ENCODE measurements around the gene HS6ST2.
A peak's percentile ranks its signal among the peaks of the same experiment; 100 is the strongest.

The HS6ST2 gene

DNA sequence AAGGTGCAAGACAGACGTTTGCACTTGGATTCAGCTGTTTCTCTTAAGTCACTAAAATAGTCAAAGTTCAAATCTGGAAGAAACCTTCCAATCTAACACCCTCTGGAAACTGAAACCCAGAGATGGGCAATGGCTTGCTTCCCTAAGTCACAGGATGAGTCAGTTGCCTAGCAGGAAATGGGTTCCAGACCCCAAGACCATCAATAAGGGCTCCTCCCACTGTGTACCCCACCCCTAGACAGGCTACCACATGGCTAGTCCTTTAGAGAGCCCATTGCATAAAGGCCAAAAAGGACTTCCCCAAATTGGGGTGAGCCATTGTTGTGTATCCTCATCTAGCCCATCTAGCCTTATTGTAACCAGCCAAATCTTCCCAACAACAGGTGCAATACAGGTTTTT lies 216.2 kb downstream of the HS6ST2 start:
- no peak for DNase-seq (ENCODE audit: low read depth in 2 of 2)

- no peak for DNase-seq (ENCODE audit: low read depth in 2 of 2)
These were observed 216.7 kb downstream of the HS6ST2 start for GRCh38 chrX:132741689-132742088.

DNA sequence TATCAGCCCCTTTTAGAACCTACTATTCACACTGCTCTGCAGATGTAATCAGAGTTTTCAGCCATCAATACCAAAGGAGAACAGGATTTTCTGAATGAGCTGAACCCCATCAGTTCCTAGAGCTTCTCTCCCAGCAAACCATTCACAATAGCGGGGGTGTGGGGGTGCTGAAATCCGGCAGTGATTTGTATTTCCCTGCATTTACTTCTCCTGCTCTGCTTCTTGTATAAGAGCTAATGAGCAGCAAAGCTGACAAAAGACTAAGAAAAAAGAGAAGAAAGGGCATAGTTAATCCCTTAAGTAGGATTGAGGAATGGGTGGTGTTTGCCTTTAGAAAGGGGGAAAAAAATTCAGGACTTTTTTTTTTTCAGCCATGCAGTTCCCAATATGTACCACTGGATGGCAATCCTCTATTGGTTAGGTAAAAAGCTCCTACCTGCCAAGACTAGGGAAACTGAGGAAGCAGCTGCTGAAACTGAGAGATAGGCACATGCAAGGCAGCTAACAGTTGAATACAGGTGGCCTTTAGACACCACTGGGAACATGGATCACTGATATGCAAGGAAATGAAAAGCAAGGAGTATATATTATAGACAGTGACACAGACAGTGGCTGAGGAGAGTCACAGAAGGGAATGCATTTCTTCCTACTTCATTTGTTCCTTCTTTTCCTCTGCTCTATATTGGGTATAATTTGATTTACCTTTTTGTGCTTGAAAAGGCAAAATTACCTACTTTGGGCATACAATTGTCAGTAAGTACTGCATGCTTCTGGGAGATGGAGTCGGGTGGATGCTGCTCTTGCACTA lies 217.9 kb downstream of the HS6ST2 start:
- DNase-seq (ENCODE audit: low read depth in 2 of 2): no peak

GRCh38 chrX:132738951-132739350 lies 219.5 kb downstream of the HS6ST2 start:
- DNase-seq (ENCODE audit: low read depth in 2 of 2): no peak

DNA sequence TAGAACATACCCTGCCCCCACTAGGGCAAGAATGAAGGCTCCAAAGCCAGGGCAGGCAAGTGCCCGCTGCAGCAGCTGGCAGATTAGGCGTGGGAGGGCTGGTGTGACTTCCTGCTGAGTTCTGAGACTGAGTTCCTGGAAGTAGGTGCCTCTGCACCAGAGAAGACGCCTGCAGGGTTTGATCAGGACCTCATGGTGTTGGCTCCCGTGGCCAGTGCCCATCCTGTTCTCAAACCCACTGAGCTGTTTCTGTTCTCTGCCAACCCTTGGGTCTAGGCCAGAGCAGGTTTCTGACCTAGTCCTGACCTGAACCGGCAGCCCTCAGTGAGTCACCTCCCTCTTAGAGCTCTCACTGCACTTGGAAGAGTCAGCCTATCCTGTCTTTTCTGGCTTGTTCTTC lies 220.7 kb downstream of the HS6ST2 start:
- peak; percentile 3 to 12 for DNase-seq (ENCODE audit: low read depth in 2 of 2)

- no peak for DNase-seq (ENCODE audit: low read depth in 2 of 2)
These were observed 226.2 kb downstream of the HS6ST2 start for GRCh38 chrX:132732236-132732635.

DNA sequence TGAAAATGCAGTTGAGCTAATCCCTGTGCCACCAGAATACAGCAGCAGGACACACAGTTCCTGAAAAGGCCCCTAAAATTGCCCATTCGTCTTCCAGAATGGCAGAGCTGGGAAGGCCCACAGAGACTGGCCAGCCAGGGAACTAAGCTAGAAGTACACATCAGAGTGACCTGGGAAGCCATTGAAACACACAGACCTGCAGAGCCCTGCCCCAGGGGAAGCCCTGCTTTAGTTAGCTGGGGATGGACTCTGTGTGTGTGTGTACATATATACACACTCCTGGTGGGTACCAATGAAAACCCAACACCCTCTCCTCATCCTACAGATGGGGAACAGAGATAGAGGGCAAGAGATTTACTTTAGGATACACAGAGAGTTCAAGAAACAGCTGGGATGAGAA lies 227.7 kb downstream of the HS6ST2 start:
- no peak for DNase-seq (ENCODE audit: low read depth in 2 of 2)

GRCh38 chrX:132730266-132730665 lies 228.2 kb downstream of the HS6ST2 start:
- DNase-seq (ENCODE audit: low read depth in 2 of 2): no peak

- no peak for DNase-seq (ENCODE audit: low read depth in 2 of 2)
These were observed 230.1 kb downstream of the HS6ST2 start for GRCh38 chrX:132728296-132728695.

- DNase-seq (ENCODE audit: low read depth in 2 of 2): no peak
These were observed 239.9 kb downstream of the HS6ST2 start for GRCh38 chrX:132718431-132718958.

- no peak for DNase-seq (ENCODE audit: low read depth in 2 of 2)
These were observed 242.4 kb downstream of the HS6ST2 start for GRCh38 chrX:132716006-132716405.

GRCh38 chrX:132714913-132715312 lies 243.5 kb downstream of the HS6ST2 start:
- no peak for DNase-seq (ENCODE audit: low read depth in 2 of 2)

GRCh38 chrX:132712350-132712749 lies 246.1 kb downstream of the HS6ST2 start:
- DNase-seq (ENCODE audit: low read depth in 2 of 2): no peak

DNA sequence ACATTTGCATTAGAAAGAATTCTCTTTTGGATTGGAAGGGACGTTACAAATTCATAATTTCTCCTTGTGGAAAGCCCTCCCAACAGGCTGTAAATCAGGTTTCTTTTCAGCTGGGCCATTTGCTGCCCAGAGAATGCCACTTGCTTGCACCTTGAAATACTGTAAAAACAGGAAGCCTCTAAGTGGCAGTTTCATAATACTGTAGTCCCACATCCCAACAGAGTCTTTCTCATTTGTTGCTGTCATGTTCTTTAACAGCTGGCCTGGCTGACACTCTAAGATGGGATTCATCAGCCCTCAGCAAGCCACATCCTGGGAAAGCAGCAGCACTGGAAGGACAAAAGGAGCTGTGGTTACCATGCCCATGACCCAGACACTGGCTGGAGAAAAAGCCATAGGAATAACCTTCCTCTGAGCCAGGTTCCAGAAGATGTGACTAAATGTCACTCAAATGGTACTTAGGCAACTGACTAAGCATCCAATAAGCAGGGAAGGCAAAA lies 247.7 kb downstream of the HS6ST2 start:
- no peak for DNase-seq (ENCODE audit: low read depth in 2 of 2)

- DNase-seq (ENCODE audit: low read depth in 2 of 2): no peak
These were observed 249.9 kb downstream of the HS6ST2 start for GRCh38 chrX:132708529-132708928.

- no peak for DNase-seq (ENCODE audit: low read depth in 2 of 2)
These were observed 253.7 kb downstream of the HS6ST2 start for GRCh38 chrX:132704769-132705168.

- DNase-seq (ENCODE audit: low read depth in 2 of 2): no peak
These were observed 264.0 kb downstream of the HS6ST2 start for GRCh38 chrX:132694382-132694781.

GRCh38 chrX:132692526-132692925 lies 265.9 kb downstream of the HS6ST2 start:
- no peak for DNase-seq (ENCODE audit: low read depth in 2 of 2)

GRCh38 chrX:132692066-132692465 lies 266.4 kb downstream of the HS6ST2 start:
- no peak for DNase-seq (ENCODE audit: low read depth in 2 of 2)

DNA sequence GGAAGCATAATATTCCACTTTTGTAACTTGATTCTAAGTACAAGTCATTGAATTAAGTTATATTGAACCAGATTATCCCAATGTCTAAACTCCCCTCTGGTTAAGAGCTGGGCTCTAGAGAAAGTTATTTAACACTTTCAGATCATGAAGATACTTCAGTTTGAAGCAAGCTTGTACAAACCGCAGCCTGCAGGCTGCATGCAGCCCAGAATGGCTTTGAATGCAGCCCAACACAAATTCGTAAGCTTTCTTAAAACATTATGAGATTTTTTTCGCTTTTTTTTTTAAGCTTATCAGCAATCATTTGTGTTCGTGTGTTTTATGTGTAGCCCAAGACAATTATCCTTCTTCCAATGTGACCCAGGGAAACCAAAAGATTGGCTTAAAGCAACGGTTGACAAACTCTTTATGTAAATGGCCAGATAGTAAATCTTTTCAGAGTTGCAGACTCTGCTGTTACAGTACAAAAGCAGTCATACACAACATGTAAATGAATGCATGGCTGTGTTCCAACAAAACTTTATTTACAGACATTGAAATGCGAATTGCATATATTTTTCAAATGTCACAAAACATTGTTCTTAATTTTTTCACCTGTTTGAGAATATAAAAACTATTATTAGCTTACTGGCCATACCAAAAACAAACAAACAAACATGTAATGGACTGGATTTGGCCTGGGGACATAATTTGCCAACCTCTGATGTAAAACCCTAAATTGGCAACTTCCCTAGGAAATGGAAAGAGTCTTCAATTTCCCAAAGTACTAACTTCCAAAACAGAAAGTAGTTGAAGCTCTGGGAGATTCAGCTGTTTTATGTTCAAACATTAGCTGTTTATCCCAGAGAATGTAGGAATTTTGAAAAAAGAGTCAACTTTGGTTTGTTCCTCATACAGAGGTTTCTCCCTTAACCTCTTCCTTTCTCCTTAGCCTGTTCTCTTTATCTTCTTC lies 268.5 kb downstream of the HS6ST2 start:
- DNase-seq (ENCODE audit: low read depth in 2 of 2): no peak

GRCh38 chrX:132685276-132685675 lies 273.2 kb downstream of the HS6ST2 start:
- DNase-seq (ENCODE audit: low read depth in 2 of 2): no peak

- DNase-seq (ENCODE audit: low read depth in 2 of 2): no peak
These were observed 281.2 kb downstream of the HS6ST2 start for GRCh38 chrX:132677233-132677716.
